Kidney epithelial cell (primary cell): Measurements from ENCODE around the gene RAB11FIP4. TPM values are rescaled to one million over a fixed set of nuclear protein-coding genes. Genes with fewer than 3 reads are reported as not detected.

Experiments
- DNase-seq: peaks from one replicate; pipeline ENCODE4 v3.0.0-alpha.2; 2010; ENCODE audit warnings: low read depth
- H3K27me3 ChIP-seq: 2 replicates; pipeline ENCODE4 v1.6.0; 2011; ENCODE audit warnings: low read length; ENCODE audit not compliant: control insufficient read depth, insufficient read depth
- H3K36me3 ChIP-seq: 2 replicates; pipeline ENCODE4 v1.5.1; 2011; ENCODE audit warnings: low read length; ENCODE audit not compliant: control insufficient read depth, insufficient read depth
- H3K4me3 ChIP-seq: 2 replicates; pipeline ENCODE4 v1.5.1; 2011; ENCODE audit warnings: low read depth, mild to moderate bottlenecking, control low read depth, low read length
- CTCF ChIP-seq: IDR thresholded peaks from 2 replicates; pipeline ENCODE4 v1.5.1; 2011; ENCODE audit warnings: mild to moderate bottlenecking, moderate library complexity, low read length, control low read depth, inconsistent platforms; ENCODE audit not compliant: insufficient read depth, poor library complexity, severe bottlenecking
- total RNA-seq: library from RNA; depleted of rRNA; stranded (reverse); fragments of >200 nt; gene quantifications from 2 replicates; pipeline ENCODE4 v1.2.3, GENCODE V29; 2015

The RAB11FIP4 gene
- total RNA-seq, 1 donor from 2014 or later: 26.5 TPM

GRCh38 chr17:31364012-31364411, 27.5 kb upstream of the RAB11FIP4 start:
- no peak for TF ChIP-seq CTCF
- Histone ChIP-seq H3K4me3 (no peak overlapping the region), H3K27me3 (no peaks in the 10 kb centered on the region), H3K36me3 (no peaks in the 10 kb centered on the region)
- no peak for DNase-seq

DNA sequence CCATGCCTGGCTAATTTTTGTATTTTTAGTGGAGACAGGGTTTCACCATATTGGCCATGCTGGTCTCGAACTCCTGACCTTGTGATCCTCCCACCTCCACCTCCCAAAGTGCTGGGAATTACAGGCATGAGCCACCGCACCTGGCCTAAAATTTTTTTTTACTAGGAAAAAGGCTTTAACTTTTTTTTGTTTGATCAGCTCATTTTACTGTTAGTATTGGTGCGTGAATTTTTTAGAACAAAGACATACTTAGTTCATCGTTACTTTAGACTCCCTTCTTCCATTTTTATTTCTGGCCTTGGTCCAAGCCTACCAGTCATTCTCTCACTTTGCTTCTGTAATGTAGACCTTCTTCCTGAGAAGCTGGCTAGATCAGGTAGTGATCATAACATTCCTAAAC, 25.4 kb upstream of the RAB11FIP4 start:
- Histone ChIP-seq H3K36me3 (no peaks in the 10 kb centered on the region), H3K27me3 (no peaks in the 10 kb centered on the region), H3K4me3 (no peak overlapping the region)
- DNase-seq: no peak
- no peak for TF ChIP-seq CTCF

- no peak for TF ChIP-seq CTCF
- H3K4me3 ChIP-seq: no peak overlapping the region
- H3K36me3 ChIP-seq: no peaks in the 10 kb centered on the region
- no peaks in the 10 kb centered on the region for H3K27me3 ChIP-seq
- DNase-seq: no peak
Observed at GRCh38 chr17:31369266-31369665, 22.2 kb upstream of the RAB11FIP4 start.

- no peak overlapping the region for H3K4me3 ChIP-seq
- no peak for DNase-seq
- no peaks in the 10 kb centered on the region for H3K27me3 ChIP-seq
- H3K36me3 ChIP-seq: no peaks in the 10 kb centered on the region
- TF ChIP-seq CTCF: no peak
Observed at GRCh38 chr17:31371511-31372097, 19.9 kb upstream of the RAB11FIP4 start.

DNA sequence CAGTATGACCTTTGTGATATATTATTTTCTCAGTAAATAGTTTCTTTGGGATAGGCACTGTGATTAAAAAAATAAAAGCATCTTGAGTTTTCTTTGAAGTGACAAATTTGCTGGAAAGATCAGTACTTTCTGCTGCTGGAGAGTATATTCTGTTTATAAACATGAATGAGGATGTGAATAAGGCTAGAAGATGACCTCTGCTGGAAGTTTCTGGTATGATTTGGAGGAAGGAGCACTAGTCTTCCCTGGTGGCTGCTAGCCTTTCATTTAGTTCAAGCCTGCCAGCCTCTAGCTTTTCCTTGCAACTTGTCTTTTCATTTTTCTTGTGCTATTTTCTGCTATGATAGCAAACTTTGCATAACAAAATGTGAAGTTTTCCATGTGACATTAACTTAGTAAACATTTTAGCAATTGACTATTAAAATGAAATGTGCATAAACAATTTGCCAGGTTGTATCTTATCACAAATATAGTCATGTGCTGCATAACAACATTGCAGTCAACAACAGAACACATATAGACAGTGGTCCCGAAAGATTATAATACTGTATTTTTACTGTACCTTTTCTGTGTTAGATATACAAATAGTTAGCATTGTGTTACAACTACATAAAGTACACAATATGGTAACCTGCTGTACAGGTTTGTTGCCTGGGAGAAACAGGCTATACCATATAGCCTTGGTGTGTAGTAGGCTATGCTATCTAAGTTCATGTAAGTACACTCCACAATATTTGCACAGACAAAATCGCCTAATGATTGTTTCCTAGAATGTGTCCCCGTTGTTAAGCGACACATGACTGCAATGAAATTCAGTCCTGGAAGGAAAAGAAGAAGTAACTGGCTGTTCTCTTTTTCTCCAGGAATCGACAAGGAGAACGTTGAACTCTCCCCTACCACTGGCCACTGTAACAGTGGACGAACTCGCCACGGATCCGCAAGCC, 18.1 kb upstream of the RAB11FIP4 start:
- no peak for DNase-seq
- no peaks in the 10 kb centered on the region for H3K36me3 ChIP-seq
- TF ChIP-seq CTCF: peak; percentile 59

DNA sequence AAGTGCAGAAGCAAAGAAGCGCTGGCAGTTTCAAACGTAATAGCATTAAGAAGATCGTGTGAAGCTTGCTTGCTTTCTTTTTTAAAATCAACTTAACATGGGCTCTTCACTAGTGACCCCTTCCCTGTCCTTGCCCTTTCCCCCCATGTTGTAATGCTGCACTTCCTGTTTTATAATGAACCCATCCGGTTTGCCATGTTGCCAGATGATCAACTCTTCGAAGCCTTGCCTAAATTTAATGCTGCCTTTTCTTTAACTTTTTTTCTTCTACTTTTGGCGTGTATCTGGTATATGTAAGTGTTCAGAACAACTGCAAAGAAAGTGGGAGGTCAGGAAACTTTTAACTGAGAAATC, 17.4 kb upstream of the RAB11FIP4 start:
- Histone ChIP-seq H3K36me3 (no peaks in the 10 kb centered on the region), H3K4me3 (no peak overlapping the region), H3K27me3 (no peaks in the 10 kb centered on the region)
- no peak for DNase-seq
- no peak for TF ChIP-seq CTCF

More for the DNA sequence above, 18.1 kb upstream of the RAB11FIP4 start:
- Histone ChIP-seq H3K27me3 (no peaks in the 10 kb centered on the region), H3K4me3 (no peak overlapping the region)
